HAP-1 (cell line): Measurements from ENCODE around the gene LCN12.
"Not testable (repeated sequence)": the region's sequence is repeated elsewhere in the genome, so short reads cannot be mapped to it uniquely, and the experiment has no call there.

Experiments
- DNase-seq, 2 experiments: peaks; one replicate each; pipeline ENCODE4 v3.0.0-alpha.2; 2016 to 2020; ENCODE audit warnings: low spot score in 2 of 2
- H3K27me3 ChIP-seq: fragments of 250-450 bp; sonication (Bioruptor Pico); 2 replicates; pipeline ENCODE4 v1.5.1; 2020; ENCODE audit warnings: low read depth, mild to moderate bottlenecking, moderate library complexity
- H3K36me3 ChIP-seq: fragments of 250-450 bp; sonication (Bioruptor Pico); replicated peaks from 2 replicates; pipeline ENCODE4 v1.5.1; 2020; ENCODE audit warnings: mild to moderate bottlenecking
- H3K4me1 ChIP-seq: fragments of 250-450 bp; sonication (Bioruptor Pico); 2 replicates; pipeline ENCODE4 v1.5.1; 2020; ENCODE audit warnings: mild to moderate bottlenecking
- H3K4me3 ChIP-seq: fragments of 250-450 bp; sonication (Bioruptor Pico); 2 replicates; pipeline ENCODE4 v1.5.1; 2020; ENCODE audit warnings: mild to moderate bottlenecking, moderate library complexity
- H3K9me3 ChIP-seq: fragments of 250-450 bp; sonication (Bioruptor Pico); 2 replicates; pipeline ENCODE4 v1.5.1; 2020; ENCODE audit warnings: mild to moderate bottlenecking, moderate library complexity
- in situ Hi-C: fragments of 300-500 bp; cut with MboI; formaldehyde crosslinking; loops from 3 replicates; pipeline ENCODE4 v1.14.3; 2020; ENCODE audit warnings: low sequenced_read_pairs, inconsistent platforms, mixed read lengths

The LCN12 gene

DNA sequence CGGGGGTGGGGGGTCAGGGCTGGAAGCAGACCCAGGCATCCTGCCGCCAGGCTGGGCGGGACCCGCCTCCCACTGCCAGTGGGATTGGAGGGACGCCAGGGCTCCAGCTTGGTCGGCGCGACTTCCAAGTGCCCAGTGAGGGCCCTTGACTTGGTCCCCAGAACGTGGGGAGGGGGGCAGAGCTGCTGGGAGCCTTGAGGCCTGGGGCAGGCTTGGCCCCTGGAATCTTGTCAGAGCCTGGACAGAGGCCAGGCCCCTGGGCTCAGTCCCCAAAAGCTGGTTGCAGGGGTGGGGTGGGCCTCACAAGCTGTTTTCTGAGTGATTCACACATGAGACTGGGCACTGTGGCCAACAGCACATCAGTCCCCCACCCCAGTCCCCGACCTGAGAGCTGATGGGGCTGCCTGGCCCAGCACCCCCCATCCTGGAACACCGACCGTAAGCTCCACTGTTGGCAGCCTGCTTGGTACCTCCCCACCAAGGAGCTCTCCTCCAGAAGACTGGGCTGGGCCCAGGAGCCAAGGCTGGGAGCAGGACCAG lies 43.8 kb downstream of the LCN12 start:
- H3K36me3 ChIP-seq = peaks cover 16% of the 10 kb centered on the region
- no peaks in the 10 kb centered on the region; the same call in 1 of the 2 replicates for H3K27me3 ChIP-seq
- peak in 1 of 2 experiments; percentile 36 for DNase-seq
- H3K9me3 ChIP-seq = peaks cover 2% of the 10 kb centered on the region; the same call in 1 of the 2 replicates
- in situ Hi-C loops = no loop called here
- no peak overlapping the region for H3K4me3 ChIP-seq
- peaks cover 4% of the 10 kb centered on the region; the same call in 1 of the 2 replicates for H3K4me1 ChIP-seq

DNA sequence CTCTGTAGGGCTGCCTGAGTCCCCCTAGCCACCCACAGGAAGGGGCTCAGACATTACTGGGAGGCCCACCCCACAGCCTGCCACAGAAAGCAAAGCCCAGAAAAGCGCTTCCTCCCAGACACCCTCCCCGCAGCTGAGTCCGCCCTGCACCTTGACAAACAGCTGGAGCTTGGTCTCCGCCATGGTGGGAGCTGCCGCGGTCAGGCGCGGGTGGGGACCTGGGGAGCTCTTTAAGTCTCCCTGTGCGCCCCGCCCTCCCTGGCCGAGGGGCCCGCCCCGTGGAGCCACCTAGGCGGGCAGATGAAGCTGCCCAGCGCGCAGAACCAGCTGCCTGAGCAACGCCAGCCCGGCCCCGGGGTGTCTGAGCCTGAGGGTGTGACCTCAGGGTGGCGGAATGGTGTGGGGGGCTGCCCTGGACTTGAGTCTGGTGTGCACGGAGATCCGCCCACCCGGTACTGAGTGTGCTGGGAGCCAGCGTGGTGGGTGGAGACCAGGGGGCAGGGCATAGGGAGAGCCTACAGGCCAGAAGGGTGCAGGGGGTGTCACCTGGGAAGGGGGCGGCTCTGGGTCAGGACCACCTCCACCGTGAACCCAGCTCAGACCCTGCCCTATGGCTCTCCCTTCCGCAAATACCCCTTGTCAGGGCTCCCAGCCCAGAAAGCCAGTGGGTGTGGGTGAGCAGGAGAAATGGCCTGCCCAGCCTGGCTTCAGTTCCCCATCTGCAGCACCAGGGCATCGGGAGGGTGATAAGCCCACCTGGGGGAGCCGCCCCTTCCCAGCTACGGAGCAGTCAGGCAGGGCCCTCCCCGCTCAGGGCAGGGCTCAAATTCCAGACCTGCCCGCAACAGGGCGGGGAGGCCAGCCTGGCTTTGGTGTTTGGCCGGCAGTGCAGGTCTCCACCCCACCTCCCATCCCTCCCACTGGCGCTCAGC lies 44.6 kb downstream of the LCN12 start, which contains the start of gene CLIC3:
Gene CLIC3 (minus strand): TSS at position 208 of the 932 bp plus-strand sequence. CDS start 25 bp downstream, at position 183.
- Histone ChIP-seq H3K27me3 (no peaks in the 10 kb centered on the region; the same call in 1 of the 2 replicates), H3K4me3 (no peak within 1 kb of the TSS), H3K9me3 (no peaks in the 10 kb centered on the region; the same call in 1 of the 2 replicates), H3K36me3 (peaks cover 16% of the 10 kb centered on the region), H3K4me1 (peaks cover 4% of the 10 kb centered on the region; the same call in 1 of the 2 replicates)
- peak in 1 of 2 experiments; percentile 56 for DNase-seq
- in situ Hi-C loops = no loop called here

DNA sequence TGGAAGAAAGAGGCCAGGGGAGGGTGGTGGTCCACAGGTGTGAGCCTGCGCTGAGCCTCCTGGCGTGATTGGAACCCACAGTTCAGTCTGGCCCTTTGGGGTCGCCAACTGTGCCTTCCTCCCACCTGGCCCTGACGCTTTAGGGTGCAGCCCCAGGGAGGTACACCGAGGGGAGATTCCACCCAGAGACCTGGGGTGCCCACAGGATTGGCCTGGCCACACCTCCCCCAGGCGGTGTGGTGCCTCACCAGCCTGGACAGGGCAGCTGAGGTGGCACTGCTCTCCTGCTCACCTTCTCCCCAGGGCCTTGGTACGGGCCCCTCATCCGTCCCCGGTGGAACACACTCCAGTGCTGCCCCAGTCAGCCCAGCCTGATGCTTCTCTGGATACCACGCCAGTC lies 45.3 kb downstream of the LCN12 start:
- H3K36me3 ChIP-seq = peaks cover 16% of the 10 kb centered on the region
- no peaks in the 10 kb centered on the region; the same call in 1 of the 2 replicates for H3K27me3 ChIP-seq
- H3K9me3 ChIP-seq = no peaks in the 10 kb centered on the region
- peaks cover 4% of the 10 kb centered on the region; the same call in 1 of the 2 replicates for H3K4me1 ChIP-seq
- no peak overlapping the region for H3K4me3 ChIP-seq
- no peak for DNase-seq
- in situ Hi-C loops = no loop called here

DNA sequence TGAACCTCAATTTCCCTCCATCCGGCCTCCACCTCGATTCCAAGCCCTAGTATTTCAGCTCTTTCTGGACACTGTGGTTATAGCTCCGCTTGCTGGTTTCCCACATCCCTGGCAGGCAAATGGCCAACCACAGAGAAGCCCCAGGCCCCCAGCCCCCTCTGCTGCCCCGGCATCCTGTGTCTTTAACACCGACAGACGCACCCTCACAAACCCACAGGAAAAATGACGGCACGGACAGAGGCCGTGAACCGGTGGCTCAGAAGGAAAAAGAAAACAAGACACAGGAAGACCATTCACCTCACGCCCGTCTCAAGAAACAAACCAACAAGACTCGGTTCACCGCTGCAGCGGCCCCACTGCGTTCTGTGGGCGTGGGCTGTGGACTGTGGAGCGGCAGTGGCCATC lies 45.8 kb downstream of the LCN12 start:
- no peaks in the 10 kb centered on the region; the same call in 1 of the 2 replicates for H3K27me3 ChIP-seq
- H3K9me3 ChIP-seq = no peaks in the 10 kb centered on the region
- DNase-seq = peak in 1 of 2 experiments; percentile 30
- H3K36me3 ChIP-seq = peaks cover 16% of the 10 kb centered on the region
- in situ Hi-C loops = no loop called here
- no peak overlapping the region for H3K4me3 ChIP-seq
- peaks cover 4% of the 10 kb centered on the region; the same call in 1 of the 2 replicates for H3K4me1 ChIP-seq

DNA sequence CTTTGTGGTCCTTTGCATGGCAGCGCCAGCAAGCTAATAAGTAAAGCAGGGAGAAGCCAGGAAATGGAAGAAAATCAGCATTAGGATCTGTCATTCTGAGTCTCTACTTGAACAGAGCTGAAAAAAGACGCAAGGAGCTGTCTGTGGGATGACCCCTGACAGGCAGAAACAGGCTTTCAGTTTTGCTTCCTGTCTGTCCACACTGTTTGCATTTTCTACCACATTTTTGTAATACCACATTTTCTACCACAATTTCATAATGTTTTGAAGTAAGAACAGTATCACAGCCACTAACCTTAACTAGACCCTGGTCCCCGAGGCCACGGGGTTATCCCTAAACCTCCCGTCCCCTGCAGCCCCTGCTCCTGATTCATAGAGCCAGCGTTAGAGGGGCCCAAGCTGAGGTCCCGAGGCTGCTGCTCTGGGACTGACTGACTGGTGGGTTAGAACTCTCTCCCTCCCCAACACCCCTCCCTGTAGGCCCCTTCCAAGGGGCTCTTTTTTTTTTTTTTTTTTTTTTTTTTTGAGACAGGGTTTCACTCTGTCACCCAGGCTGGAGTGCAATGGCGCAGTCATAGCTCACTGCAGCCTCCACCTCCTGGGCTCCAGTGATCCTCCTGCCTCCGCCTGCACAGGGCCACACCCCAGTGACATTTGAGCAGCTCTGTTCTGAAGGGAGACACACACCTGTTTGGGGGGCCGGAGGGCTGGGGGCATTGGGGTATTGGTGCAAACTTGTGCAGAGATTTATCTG lies 48.3 kb downstream of the LCN12 start:
- Histone ChIP-seq H3K4me1 (peaks cover 4% of the 10 kb centered on the region; the same call in 1 of the 2 replicates), H3K27me3 (no peaks in the 10 kb centered on the region; the same call in 1 of the 2 replicates), H3K36me3 (no peaks in the 10 kb centered on the region), H3K4me3 (no peak overlapping the region), H3K9me3 (0 out of 2 replicates have a peak, but pooled peaks cover 6% of the 10 kb centered on the region)
- in situ Hi-C loops = no loop called here
- DNase-seq = no peak

DNA sequence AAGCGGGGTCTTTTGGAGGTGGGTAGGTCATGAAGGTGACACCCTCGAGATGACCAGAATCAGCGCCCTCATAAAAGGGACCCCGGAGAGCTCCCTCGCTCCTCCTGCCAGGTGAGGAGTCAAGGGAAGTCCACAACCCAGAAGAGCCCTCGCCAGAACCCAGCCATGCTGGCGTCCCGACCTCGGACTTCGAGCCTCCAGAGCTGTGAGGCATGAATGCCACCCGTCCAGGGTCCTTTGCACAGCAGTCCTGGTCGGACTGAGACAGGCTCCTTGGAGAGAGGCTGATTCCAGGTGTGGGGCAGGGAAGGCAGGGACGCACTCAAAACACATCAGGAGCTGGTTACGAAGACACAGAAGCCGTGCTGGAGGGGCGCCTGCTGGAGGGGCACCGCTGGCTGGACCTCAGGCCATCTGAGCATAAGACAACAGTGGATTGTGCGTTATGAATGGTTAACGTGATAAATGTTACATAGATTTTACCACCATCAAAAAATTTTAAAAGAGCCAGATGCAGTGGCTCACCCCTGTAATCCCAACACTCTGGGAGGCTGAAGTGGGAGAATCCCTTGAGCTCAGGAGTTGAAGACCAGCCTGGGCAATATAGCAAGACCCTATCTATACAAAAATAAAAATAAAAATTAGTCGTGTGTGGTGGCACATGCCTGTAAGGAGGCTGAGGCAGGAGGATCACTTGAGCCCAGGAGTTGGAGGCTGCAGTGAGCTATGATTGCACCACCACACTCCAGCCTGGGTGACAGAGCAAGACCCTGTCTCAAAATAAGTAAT lies 50.0 kb downstream of the LCN12 start:
- H3K4me3 ChIP-seq = no peak overlapping the region
- H3K9me3 ChIP-seq = 0 out of 2 replicates have a peak, but pooled peaks cover 6% of the 10 kb centered on the region
- H3K36me3 ChIP-seq = no peaks in the 10 kb centered on the region
- no peak for DNase-seq
- in situ Hi-C loops = no loop called here
- H3K4me1 ChIP-seq = no peaks in the 10 kb centered on the region
- H3K27me3 ChIP-seq = no peaks in the 10 kb centered on the region; the same call in 1 of the 2 replicates

DNA sequence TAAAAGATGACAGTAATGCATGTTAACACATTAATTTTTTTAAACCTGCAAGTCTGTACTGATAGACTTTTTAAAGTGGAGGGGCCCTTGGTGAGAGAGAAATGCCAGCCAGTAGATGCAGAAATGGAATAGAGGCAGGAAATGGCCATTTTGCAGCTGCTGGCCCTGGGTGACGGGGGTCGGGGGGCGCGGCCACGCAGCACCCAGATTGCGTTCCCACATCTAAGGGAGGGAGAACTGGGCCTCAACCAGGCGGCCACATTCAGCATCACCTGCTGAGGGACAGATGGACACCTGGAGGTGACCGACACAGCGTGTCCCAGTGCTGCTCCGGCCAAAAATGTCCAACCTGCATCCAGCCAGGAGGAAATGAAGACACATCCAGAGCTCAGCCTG lies 50.6 kb downstream of the LCN12 start:
- DNase-seq = no peak
- Histone ChIP-seq H3K4me1 (no peaks in the 10 kb centered on the region), H3K4me3 (no peak overlapping the region), H3K36me3 (no peaks in the 10 kb centered on the region), H3K9me3 (0 out of 2 replicates have a peak, but pooled peaks cover 6% of the 10 kb centered on the region), H3K27me3 (no peaks in the 10 kb centered on the region; the same call in 1 of the 2 replicates)
- in situ Hi-C loops = no loop called here

DNA sequence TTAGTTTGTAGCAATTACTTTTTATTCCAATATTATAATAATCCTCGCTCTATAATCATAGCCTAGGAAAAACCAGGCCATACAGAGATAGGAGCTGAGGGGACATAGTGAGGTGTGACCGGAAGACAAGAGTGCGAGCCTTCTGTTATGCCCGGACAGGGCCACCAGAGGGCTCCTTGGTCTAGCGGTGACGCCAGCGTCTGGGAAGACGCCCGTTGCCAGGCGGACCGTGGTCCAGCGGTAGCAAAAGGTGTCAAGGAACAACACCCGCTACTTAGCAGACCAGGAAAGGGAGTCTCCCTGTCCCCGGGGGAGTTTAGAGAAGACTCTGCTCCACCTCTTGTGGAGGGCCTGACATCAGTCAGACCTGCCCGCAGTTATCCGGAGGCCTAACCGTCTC lies 52.2 kb downstream of the LCN12 start:
- H3K36me3 ChIP-seq, H3K9me3 ChIP-seq, H3K4me3 ChIP-seq, H3K27me3 ChIP-seq, H3K4me1 ChIP-seq, in situ Hi-C loops: not testable (repeated sequence)
- peak in 1 of 2 experiments; percentile 65 for DNase-seq
